Sigmoid colon (tissue), 7 donors: ENCODE measurements around the gene SENP8. TPM values are rescaled to one million over a fixed set of nuclear protein-coding genes. Genes with fewer than 3 reads are reported as not detected.

Experiments
- DNase-seq: peaks from one replicate; pipeline ENCODE4 v3.0.0-alpha.2; 2019
- H3K27ac ChIP-seq, 4 donors: fragments of 200-600 bp; sonication (generic); one replicate each; pipeline ENCODE4 v1.5.1; 2016 to 2019; ENCODE audit warnings: mild to moderate bottlenecking in 1 of 4
- H3K27me3 ChIP-seq, 3 donors: fragments of 200-600 bp; sonication (generic); one replicate each; pipeline ENCODE4 v1.5.1; 2019; ENCODE audit warnings: mild to moderate bottlenecking in 1 of 3
- H3K36me3 ChIP-seq, 4 donors: fragments of 200-600 bp; sonication (generic); one replicate each; pipeline ENCODE4 v1.5.1; 2016 to 2019
- H3K4me1 ChIP-seq, 4 donors: fragments of 200-600 bp; sonication (generic); one replicate each; pipeline ENCODE4 v1.5.1; 2017 to 2019
- H3K4me3 ChIP-seq, 4 donors: fragments of 200-600 bp; sonication (generic); one replicate each; pipeline ENCODE4 v1.5.1; 2017 to 2019; ENCODE audit warnings: mild to moderate bottlenecking in 2 of 4, moderate library complexity in 1 of 4
- H3K9me3 ChIP-seq, 4 donors: fragments of 200-600 bp in 3 of 4; sonication (generic) in 3 of 4; one replicate each; pipeline versions ENCODE4 v1.5.1 to v1.6.1; 2013 to 2019
- EP300 ChIP-seq, 4 donors: sonication (generic); formaldehyde crosslinking; IDR thresholded peaks; one replicate each; pipeline ENCODE4 v1.6.1; 2017; ENCODE audit warnings: antibody characterized with exemption in 4 of 4
- POLR2A ChIP-seq, 2 donors: fragments of 450-650 bp; IDR thresholded peaks; one replicate each; pipeline ENCODE4 v1.6.1; 2016; ENCODE audit warnings: antibody characterized with exemption in 2 of 2, mild to moderate bottlenecking in 2 of 2, moderate library complexity in 2 of 2
- POLR2AphosphoS5 ChIP-seq, 4 donors: sonication (generic); formaldehyde crosslinking; IDR thresholded peaks; one replicate each; pipeline ENCODE4 v1.6.1; 2017; ENCODE audit warnings: antibody characterized with exemption in 4 of 4
- WGBS, 2 donors: extraction: QIAGEN DNeasy Blood & Tissue Kit; methylation state at CpG; one replicate each; pipeline ENCODE4 v1.1.7; 2013; 5-methylcytosine and 5-hydroxymethylcytosine counted together
- intact Hi-C: fragments of 100-400 bp; cut with DNase I; formaldehyde crosslinking; loops from one replicate; pipeline ENCODE4 v1.15.1; 2023
- polyA plus RNA-seq, 3 donors: library from polyadenylated mRNA; stranded (reverse); fragments of 200-250 nt; gene quantifications; one replicate each; pipeline ENCODE4 v1.2.3, GENCODE V29; 2013
- total RNA-seq, 4 donors: library from RNA; depleted of rRNA; stranded (reverse); fragments of >200 nt; gene quantifications; one replicate each; pipeline ENCODE4 v1.1.0, GENCODE V29; 2016
- TF ChIP-seq, protein P1 (sequence below), 4 experiments: fragments of 450-650 bp in 3 of 4; fragments of 200-600 bp in 1 of 4; IDR thresholded peaks; one replicate each; pipeline ENCODE4 v1.5.1; 2016 to 2019; ENCODE audit warnings: antibody characterized with exemption in 4 of 4, mild to moderate bottlenecking in 3 of 4, moderate library complexity in 2 of 4
- donor health status: healthy with polysubstance abuse.
- donor health status: Bipolar disorder and iron deficiency.
- donor health status: healthy.

SENP8 gene
- total and polyA plus RNA-seq, 7 donors, result 1.2 to 4.3 (median 1.9) TPM

DNA sequence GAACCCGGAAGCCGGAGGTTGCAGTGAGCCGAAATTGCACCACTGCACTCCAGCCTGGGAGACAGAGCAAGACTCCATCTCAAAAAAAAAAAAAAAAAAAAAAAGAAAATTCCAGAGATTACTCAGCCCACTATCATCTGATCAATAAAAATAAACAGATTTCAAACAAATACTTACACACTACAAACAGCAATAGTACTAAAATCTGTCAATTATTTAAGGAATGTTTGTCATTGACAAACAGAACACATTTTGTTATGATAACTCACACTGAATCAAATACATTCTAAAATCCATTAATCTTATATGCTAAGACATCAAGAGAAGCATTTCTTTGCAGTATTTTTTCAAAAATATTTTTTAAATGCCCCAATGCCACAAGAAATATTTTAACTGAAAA lies 7.8 kb upstream of the SENP8 start:
- Histone ChIP-seq H3K4me3 (no peak overlapping the region), H3K4me1 (peaks cover 0 to 58% (median 32%) of the 10 kb centered on the region in 4 donors)

DNA sequence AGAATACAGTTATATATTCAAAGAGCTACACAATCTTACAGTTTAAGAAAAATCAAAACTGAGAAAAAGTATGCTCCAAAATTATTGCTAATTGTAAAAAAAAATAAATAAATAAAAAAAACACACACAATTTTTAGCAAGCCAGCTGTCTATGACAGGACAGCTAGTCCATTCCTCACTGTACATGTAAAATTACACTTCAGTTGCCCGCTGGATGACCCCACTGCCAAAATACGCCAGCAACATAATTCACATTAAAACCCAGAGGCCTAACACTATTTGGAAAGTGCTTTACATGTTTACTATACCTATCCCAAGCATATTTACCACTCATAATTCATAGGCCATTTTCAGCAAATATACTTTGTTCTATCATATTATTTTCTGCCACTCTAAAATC lies 6.1 kb upstream of the SENP8 start:
- H3K27ac ChIP-seq, result no peak overlapping the region
- H3K9me3 ChIP-seq, result no peaks in the 10 kb centered on the region
- 84 to 95% methylated on average over 2 of the region's 2 CpGs for WGBS, 2 donors
- no peaks in the 10 kb centered on the region for H3K36me3 ChIP-seq
- peaks cover 0 to 60% (median 43%) of the 10 kb centered on the region in 4 donors for H3K4me1 ChIP-seq
- H3K27me3 ChIP-seq, result no peaks in the 10 kb centered on the region
- TF ChIP-seq POLR2AphosphoS5 (IDR thresholded peaks at IDR 0.05), result no peak
- TF ChIP-seq, protein P1, sequence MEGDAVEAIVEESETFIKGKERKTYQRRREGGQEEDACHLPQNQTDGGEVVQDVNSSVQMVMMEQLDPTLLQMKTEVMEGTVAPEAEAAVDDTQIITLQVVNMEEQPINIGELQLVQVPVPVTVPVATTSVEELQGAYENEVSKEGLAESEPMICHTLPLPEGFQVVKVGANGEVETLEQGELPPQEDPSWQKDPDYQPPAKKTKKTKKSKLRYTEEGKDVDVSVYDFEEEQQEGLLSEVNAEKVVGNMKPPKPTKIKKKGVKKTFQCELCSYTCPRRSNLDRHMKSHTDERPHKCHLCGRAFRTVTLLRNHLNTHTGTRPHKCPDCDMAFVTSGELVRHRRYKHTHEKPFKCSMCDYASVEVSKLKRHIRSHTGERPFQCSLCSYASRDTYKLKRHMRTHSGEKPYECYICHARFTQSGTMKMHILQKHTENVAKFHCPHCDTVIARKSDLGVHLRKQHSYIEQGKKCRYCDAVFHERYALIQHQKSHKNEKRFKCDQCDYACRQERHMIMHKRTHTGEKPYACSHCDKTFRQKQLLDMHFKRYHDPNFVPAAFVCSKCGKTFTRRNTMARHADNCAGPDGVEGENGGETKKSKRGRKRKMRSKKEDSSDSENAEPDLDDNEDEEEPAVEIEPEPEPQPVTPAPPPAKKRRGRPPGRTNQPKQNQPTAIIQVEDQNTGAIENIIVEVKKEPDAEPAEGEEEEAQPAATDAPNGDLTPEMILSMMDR (IDR thresholded peaks at IDR 0.05), result no peak
- intact Hi-C loops, result no loop called here
- no peak overlapping the region for H3K4me3 ChIP-seq
- no peak for DNase-seq

More for the DNA sequence above, 7.8 kb upstream of the SENP8 start:
- Histone ChIP-seq H3K27me3 (no peaks in the 10 kb centered on the region), H3K9me3 (no peaks in the 10 kb centered on the region), H3K27ac (no peak overlapping the region), H3K36me3 (no peaks in the 10 kb centered on the region)
- 96 to 97% methylated on average over 3 of the region's 3 CpGs for WGBS, 2 donors
- no peak for TF ChIP-seq POLR2AphosphoS5 (IDR thresholded peaks at IDR 0.05)
- TF ChIP-seq, protein P1 (IDR thresholded peaks at IDR 0.05), result no peak
- TF ChIP-seq POLR2A (IDR thresholded peaks at IDR 0.05), result no peak
- TF ChIP-seq EP300 (IDR thresholded peaks at IDR 0.05), result no peak
- intact Hi-C loops, result no loop called here
- DNase-seq, result no peak

DNA sequence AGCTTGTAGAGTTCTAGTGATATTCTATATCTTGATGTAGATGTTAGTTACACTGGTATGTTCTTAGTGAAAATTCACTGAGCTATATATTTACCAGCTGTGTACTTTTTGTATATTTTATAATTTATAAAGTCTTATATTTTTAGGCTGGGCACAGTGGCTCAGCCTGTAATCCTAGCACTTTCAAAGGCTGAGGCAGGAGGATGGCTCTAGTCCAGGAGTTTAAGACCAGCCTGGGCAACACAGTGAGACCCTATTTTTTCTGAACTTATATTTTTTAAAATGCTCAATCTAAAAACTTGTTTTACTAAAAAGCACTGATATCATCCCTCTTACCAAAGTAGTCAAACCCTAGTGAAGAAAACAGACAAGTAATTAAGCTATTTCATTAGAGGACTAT lies 5.4 kb upstream of the SENP8 start:
- Histone ChIP-seq H3K36me3 (no peaks in the 10 kb centered on the region), H3K9me3 (no peaks in the 10 kb centered on the region), H3K4me3 (no peak overlapping the region), H3K27ac (peak overlapping the region in 2 of 4 donors; percentile 0 to 28), H3K27me3 (no peaks in the 10 kb centered on the region), H3K4me1 (peaks cover 0 to 58% (median 39%) of the 10 kb centered on the region in 4 donors)
- DNase-seq, result no peak
- intact Hi-C loops, result no loop called here
- TF ChIP-seq EP300 (IDR thresholded peaks at IDR 0.05) (no peak), POLR2AphosphoS5 (IDR thresholded peaks at IDR 0.05) (no peak), POLR2A (IDR thresholded peaks at IDR 0.05) (no peak)
- TF ChIP-seq, protein P1 (IDR thresholded peaks at IDR 0.05), result no peak

DNA sequence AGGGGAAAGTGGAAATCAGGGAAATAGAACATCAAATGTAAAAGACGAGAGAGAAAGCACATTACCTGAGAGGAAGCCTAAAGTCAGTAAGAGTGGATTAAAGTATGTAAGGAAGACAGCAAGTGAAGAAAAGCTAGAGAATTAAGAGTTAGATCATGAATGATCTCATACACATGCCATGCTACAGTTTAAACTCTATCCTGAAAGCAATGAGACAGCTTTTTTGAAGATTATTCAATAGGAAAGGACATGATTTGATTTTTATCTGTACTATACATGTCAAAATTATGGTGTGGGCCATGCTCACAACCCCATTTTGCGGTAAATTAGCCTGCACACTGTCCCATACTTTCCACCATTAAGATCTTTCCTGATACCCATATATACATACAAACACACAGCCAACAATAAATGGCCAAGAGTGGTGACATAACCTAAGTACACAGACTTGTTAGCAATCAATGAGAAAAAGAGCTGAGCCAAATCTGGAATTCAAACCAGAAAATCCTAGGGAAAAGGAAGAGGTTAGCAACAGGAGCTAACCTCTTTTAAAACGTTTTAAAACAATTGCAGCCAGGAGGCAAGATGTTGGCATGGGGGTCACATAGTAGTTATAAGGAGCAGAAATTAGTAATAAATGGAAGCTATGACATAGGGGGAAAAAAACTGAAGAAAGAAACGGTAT lies 4.7 kb upstream of the SENP8 start:
- H3K36me3 ChIP-seq, result no peaks in the 10 kb centered on the region
- H3K9me3 ChIP-seq, result no peaks in the 10 kb centered on the region
- H3K4me3 ChIP-seq, result no peak overlapping the region
- H3K27ac ChIP-seq, result peak overlapping the region in 1 of 4 donors; percentile 28
- no peak for TF ChIP-seq EP300 (IDR thresholded peaks at IDR 0.05)
- TF ChIP-seq, protein P1 (IDR thresholded peaks at IDR 0.05), result no peak
- no peak for TF ChIP-seq POLR2A (IDR thresholded peaks at IDR 0.05)
- no peak for TF ChIP-seq POLR2AphosphoS5 (IDR thresholded peaks at IDR 0.05)
- no peaks in the 10 kb centered on the region for H3K27me3 ChIP-seq
- intact Hi-C loops, result no loop called here
- H3K4me1 ChIP-seq, result peaks cover 0 to 58% (median 39%) of the 10 kb centered on the region in 4 donors
- DNase-seq, result no peak
- 85 to 90% methylated on average over 4 of the region's 4 CpGs for WGBS, 2 donors
